CD4-positive, alpha-beta T cell treated with Interleukin-6 for 4 hours (primary cell): ENCODE results near the gene ERCC4.
A peak's percentile ranks its signal among the peaks of the same experiment; 100 is the strongest.

Experiments
- DNase-seq: peaks from one replicate; pipeline ENCODE4 v3.0.0-alpha.2; 2020; ENCODE audit warnings: mixed read lengths

Gene ERCC4

DNA sequence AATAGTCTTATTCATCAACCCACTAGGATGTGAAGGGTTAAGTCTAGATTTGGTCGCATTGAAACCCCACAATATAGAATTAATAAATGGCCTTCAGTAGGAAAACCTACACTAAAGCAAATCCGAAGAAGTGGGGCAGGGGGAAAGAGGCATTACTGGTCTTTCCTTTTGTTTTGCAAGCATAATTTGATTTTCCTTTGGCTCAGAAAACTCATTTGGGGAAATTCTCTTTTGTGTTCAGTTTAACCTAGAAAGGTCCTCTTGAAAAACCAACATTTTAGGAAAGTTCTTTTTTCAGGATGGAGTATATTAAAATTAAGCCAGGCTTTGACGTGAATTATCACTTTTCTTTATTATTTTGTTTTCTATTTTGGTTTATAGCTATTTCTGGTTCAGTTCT lies 31.7 kb downstream of the ERCC4 start:
- no peak for DNase-seq

GRCh38 chr16:13953501-13953900 lies 33.5 kb downstream of the ERCC4 start:
- no peak for DNase-seq

GRCh38 chr16:13956635-13957196 lies 36.8 kb downstream of the ERCC4 start:
- no peak for DNase-seq

DNA sequence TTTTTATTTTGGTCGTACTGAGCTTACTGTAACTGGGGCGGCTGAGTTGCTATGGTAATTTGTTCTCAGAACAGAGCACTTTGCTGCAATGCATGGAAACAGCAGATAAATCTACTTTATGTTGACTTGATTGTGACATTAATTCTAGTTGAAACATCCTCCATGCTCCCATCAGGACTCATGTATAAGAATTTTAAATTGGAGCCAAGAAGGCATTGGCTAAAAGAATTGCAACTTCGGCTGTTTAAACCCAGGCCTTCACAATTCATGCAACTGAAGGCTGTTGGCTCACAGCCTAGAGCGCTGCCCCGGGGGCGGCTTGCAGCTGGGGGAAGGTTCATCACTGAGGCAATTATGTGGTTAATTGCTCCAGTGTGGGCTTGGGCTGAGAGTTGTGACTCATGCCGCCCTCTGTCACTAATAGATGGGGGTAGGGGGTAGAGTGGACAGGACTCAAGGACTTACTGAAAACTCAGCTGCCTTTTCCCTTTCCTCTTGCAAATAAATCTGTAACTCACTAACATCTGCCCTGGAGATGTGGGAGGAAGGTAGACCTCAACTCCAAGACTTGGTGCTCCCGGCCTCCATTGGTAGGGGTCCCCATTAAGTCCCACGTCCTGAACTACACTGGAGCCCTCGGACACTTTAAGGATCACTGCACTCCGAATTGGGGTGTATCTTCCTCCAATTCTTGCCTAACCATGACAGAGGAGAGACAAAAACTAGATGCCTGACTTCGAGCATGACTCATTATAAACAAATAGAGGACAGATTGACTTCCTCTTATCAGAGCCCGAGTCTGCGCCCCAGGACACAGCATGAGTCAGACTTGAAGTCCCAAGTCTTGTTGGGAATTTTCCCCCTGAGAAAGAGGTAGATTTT lies 37.5 kb downstream of the ERCC4 start:
- peak; percentile 6 for DNase-seq

DNA sequence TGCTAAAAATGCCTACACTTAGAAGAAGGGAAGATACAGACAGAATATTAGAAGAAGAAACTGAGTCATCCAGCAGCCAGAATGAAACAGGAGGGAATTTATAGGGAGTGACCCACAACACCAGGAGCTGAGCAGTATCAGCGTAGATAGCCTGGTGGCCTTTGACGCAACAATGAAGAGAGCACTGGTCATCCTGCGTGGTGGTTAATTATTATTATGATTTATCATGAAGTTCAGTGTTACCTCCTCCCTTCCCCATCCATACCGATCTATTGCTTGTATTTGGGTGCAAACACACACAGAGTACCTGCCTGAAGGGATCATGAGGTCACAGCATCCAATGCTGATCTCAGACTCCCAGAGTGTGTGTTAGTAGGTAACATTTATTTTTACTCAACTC lies 38.5 kb downstream of the ERCC4 start:
- no peak for DNase-seq

DNA sequence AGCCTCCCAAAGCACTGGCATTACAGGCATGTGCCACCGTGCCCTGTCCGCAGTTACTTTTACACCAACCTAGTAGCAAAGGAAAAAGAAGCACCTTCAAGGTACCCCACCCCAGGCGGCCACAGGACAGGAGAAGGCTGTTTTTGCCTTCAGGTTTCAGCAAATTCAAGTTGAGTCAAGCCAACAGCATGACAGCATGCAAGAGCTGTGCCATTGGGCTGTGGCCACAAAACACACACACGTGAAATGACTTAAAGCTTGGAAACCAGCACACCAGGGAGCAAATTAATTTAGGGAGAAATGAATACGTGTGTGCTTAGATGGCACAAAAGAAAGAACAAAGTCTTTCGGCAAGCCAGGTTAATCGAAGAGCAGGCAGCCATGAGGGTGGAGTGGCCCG lies 39.7 kb downstream of the ERCC4 start:
- no peak for DNase-seq

- DNase-seq: no peak
Measured at GRCh38 chr16:13961099-13961811, 41.3 kb downstream of the ERCC4 start.

DNA sequence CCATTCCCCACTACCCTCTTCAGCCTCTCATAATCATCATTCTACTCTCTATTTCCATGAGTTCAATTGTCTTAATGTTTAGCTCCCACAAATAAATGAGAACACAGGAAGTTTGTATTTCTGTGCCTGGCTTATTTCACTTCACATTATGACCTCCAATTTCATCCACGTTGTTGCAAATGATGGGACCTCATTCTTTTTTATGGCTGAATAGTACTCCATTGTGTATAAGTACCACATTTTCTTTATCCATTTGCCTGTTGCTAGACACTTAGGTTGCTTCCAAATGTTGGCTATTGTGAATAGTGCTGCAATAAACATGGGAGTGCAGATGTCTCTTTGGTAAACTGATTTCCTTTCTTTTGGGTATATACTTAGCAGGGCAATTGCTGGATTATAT lies 42.3 kb downstream of the ERCC4 start:
- no peak for DNase-seq

GRCh38 chr16:13968835-13969234 lies 48.9 kb downstream of the ERCC4 start:
- no peak for DNase-seq

DNA sequence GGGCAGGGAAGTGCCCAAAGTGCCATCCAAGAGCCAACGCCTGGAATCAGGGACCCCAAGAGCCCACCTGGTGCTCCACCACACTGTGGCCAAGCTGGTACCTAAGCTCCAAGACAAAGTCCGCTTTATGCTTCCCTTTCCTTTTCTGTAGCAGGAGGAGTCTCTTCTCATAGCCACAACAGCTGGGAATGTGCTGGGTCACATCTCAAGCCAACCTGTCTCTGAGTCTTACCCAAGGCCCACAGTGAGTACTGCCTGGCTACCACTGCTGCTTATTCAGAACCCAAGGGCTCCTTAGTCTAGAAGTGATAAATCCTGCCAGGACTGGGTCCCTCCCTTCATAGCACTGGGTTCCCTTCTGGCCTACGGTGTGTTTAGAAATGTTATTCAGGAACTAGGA lies 49.8 kb downstream of the ERCC4 start:
- no peak for DNase-seq

DNA sequence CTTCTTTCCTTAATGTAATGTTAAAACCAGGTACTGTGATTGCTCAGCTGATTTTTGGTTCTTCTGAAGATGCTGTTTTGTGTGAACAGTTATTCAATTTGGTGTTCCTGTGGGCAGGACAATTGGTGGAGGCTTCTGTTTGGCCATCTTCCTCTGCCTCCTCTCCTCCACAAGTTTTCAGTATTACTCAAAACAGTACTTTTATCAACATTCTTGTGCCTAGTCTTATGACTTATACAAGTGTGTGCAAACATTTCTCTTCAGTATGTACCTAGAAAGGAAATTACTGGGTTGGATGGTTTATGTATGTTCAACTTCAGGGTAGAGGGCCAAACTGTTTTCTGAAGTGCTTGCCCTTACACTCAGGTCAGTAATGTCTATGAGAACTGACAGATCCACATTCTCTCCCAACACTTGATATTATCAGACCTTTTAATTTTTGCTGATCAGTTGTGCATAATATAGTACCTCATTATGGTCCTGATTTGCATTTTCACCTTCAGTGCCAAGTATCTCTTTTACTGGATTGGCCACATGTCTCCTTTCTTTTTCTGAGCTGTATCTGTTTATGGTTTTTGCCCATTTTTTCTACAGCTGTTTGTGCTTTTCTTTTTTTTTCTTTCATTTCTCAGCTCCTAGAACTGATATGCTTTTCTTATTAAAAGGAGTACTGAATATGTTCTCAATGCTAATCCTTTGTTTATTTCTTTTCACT lies 50.9 kb downstream of the ERCC4 start:
- no peak for DNase-seq

GRCh38 chr16:13973321-13974023 lies 53.5 kb downstream of the ERCC4 start:
- DNase-seq: no peak

GRCh38 chr16:13977177-13977576 lies 57.2 kb downstream of the ERCC4 start:
- DNase-seq: no peak

GRCh38 chr16:13982451-13982850 lies 62.5 kb downstream of the ERCC4 start:
- DNase-seq: no peak

- DNase-seq: no peak
Measured at GRCh38 chr16:13983625-13984024, 63.7 kb downstream of the ERCC4 start.

DNA sequence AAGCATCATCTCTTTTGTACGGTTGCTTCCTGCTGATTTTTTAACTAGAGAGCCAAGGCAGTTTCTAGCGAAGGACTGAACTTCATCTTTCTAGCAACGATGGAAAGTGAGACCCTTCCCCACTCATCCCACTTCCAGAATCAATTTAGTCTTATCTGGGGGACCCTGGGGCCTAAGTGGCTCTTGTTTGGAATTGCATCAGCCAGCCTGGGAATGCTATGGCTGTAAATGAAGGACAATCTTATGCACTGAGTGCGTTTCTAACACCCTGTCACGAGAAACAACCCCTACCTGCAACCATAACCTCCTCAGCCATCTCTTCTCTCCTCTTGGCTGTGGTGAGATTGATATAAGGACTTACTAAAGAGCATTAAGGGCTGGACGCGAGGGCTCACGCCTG lies 64.8 kb downstream of the ERCC4 start:
- DNase-seq: no peak

DNA sequence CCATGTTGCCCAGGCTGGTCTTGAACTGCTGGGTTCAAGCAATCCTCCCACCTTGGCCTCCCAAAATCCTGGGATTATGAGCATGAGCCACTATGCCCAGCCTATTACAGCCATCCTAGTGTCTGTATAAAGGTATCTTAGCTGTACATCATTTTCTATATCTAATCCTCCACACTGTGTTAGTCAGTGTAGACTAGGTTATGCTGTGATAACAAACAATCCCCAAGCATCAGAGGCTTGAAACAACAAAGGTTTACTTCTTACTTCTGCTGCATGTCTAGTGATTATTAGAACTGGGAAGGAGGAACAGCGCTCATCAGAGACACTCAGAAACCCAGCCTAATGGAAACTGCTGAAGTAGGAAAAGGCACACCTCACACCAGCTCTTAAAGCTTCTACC lies 68.1 kb downstream of the ERCC4 start:
- DNase-seq: no peak

GRCh38 chr16:13992322-13992721 lies 72.4 kb downstream of the ERCC4 start:
- no peak for DNase-seq

DNA sequence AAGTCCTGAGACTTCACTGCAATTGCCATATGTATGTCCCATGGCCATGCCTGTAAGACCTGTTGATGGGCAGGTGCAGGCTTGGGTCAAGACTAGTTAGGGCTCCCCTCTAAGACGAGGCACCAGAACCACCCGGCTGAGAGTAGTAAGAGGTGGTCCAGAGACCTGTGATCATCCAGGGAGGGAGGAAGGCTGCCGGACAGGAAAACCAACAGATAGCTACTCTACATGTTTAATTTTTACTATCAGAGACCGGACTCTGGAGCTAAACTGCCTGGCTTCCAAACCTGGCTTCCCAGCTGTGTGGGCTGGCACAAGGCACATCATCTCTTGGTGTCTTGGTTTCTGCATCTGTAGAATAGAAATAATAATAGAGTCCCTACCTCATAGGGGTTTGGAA lies 73.0 kb downstream of the ERCC4 start:
- no peak for DNase-seq

GRCh38 chr16:13994239-13995106 lies 74.5 kb downstream of the ERCC4 start:
- DNase-seq: no peak

DNA sequence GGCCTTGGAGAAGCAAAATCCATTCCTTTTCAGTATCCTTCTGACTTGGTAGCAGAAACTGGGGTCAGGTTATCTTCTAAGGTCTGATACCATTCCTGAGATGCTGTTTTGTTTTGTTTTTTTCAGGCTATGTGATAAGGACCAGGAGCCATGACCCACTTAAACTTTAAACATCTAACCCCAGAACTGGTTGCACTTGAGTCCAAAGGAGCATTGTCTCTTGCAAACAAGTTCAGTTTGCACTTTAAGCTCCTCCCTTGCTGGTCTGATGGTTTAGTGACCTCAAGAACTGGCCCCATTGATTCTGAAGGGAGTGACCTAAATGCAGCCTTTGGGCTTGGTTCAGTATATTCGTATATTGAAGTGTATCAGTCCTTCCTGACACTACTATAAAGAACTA lies 75.2 kb downstream of the ERCC4 start:
- DNase-seq: no peak
